Ramos (cell line): Measurements from ENCODE around the gene RNU2-63P.

Source experiments
- in situ Hi-C: fragments of 300-500 bp; cut with MboI; formaldehyde crosslinking; loops from one replicate; pipeline ENCODE4 v1.14.3; 2022; ENCODE audit warnings: low sequenced_read_pairs; ENCODE audit not compliant: unreplicated experiment

Gene RNU2-63P

DNA sequence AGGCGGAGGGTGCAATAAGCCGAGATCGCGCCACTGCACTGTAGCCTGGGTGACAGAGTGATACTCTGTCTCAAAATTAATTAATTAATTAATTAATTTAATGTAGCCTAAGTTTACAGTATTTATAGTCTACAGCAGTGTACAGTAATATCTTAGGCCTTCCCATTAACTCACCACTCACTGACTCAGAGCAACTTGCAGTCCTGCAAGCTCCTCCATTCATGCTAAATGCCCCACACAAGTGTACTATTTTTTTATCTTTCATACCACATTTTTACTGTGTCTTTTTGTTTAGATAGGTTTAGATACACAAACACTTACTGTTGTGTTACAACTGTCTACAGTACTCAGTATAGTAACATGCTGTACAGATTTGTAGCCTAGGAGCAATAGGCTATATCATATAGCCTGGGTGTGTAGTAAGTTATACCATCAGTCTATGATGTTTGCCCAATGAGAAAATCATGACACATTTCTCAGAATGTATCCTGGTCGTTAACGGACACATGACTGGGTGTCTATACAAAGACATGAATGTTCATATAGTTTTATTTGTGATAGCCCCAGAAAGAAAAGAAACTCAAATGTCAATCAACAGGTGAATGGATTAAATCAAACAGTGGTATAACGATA lies 15.8 kb upstream of the RNU2-63P start:
- in situ Hi-C loops: no loop called here

DNA sequence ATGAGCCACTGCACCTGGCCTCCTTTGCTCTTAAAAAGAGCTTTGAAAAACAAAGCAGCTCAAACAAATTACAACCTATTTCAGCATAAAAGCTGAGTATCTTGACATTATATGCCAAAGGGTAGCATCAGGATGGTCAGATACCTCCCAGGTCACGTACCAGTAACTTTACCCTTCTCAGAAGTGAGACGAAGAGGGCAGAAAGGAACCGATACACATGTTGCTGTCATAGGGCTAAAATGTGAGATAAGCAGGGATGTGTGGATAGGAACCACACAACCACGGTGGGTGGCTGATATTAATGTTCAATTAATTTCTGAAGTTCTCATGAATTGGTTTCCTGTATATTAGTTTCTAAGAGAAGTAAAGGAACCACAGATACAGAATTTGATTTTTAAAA lies 12.6 kb upstream of the RNU2-63P start:
- in situ Hi-C loops: no loop called here

DNA sequence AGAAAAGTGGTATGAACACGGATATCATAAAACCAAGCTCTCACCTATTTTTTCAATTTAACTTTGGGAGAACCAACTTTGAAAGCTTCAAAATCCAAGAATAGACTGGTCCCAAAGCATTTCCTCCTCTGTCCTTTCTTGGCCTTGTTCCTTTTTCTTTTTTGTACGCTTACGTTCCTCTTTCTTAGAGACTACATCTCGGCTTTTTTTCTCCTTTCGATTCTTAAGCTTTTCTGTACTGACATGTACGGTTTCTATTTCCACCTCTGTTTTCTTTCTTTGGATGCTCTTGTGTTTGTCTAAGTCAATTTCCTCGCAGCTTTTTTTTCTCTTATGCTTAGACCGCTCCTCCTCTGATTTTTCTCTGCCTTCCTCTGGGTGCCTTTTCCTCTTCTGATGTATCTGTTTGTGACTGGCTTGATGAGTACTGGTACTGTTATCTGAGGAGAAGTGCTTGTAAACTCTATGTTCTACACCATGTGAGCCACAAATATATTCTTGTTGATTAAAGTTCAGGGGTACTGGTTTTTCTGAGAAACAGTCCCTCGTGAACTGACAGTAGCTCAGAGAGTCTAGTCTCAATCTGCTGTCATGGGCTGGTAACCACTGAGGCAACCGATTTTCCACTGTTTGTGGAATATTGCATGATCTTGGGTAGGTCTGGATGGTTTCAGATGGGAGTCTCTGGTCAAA lies 11.5 kb upstream of the RNU2-63P start:
- in situ Hi-C loops: no loop called here

DNA sequence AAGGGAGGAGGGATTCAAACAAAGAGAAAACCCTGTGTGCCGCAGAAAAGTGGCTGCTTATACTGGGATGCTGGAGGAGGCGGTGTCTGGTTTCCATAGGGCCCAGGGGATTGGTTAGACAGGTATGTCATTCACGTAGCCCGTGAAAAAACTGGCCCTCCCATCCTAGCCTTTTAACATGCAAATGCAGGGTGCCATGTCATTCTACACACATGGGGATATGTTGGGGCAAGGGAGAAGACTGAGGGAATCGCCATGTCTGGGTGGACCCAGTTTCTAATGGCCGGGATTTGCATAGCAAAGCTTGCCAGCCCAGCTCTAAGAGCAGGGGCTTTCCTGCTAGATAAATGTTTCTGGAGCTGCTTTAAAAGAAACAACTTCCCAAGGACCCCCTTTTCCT lies 8.2 kb upstream of the RNU2-63P start:
- in situ Hi-C loops: loop anchor here (25.0 kb wide), 1 partner anchor 537 kb away; no protein-coding TSS in a partner anchor

DNA sequence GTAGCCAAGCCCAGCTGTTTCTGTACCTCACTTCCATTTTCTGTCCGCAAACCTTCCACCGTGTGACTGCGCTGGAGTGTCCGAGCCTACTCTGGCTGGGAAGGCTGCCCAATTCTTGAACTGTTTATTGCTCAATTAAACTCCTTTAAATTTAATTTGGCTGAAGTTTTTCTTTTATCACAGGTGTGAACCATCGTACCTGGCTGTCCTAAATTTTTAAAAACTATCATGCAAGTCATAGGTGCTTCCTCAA lies 6.2 kb upstream of the RNU2-63P start:
- in situ Hi-C loops: loop anchor here (25.0 kb wide), 1 partner anchor 535 kb away; no protein-coding TSS in a partner anchor

DNA sequence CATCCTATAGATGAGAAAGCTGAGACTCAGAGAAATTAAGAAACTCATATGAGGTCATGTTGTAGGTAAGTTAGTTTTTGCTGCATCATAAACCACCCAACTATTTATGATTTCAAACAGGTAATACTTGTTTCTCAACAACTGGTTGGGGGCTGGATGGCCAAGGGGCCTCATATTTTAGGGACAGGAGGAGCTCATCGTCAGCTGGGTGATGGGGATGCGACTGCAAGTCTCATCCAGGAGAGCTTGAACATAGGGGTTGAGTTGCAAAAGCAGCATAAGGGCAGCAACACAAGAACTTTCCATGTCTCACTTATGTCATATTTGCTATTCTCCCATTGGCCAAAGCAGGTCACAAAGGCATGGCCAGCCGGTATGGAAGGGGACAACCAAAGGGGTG lies 3.6 kb upstream of the RNU2-63P start:
- in situ Hi-C loops: loop anchor here (25.0 kb wide), 1 partner anchor 533 kb away; no protein-coding TSS in a partner anchor

DNA sequence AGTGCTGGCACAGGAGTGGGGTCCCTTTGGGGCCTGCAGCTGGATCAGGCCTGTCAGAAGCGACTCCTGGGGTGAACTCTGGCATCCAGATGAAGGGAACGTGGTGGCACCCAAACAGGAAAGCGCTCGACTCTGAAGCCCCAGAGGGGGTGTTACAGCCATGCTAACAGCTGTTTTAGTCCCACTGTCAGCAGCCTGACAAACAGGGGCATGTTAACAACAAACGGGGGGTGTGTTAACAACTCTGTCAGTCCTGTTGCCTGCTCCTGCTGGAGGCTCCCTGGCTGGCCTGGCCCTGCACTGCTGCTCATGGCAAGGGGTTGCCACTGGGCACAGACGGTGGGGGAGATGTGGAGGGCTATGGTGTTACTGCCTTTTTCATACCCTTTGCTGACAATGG lies 2.6 kb upstream of the RNU2-63P start:
- in situ Hi-C loops: loop anchor here (25.0 kb wide), 1 partner anchor 532 kb away; no protein-coding TSS in a partner anchor

DNA sequence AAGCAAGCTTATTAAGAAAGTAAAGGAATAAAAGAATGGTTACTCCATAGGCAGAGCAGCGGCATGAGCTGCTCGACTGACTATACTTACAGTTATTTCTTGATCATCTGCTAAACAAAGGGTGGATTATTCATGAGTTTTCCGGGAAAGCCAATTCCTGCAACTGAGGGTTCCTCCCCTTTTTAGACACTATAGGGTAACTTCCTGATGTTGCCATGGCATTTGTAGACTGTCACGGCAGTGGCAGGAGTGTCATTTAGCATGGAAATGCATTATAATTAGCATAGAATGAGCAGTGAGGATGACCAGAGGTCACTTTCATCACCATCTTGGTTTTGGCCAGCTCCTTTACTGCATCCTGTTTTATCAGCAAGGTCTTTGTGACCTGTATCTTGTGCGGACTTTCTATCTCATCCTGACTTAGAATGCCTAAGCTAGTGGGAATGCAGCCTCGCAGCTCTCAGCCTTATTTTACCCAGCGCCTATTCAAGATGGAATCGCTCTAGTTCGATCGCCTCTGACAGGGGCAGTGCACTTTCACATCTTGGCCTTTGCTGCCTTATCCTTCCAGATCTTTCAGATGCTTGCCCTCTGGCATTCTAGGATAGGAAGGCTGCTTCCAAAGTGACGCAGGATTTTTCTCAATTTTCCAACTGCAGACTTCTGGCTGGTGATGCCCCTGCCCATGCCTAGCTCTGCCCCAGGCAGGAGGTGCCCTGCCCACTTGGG lies 1.9 kb upstream of the RNU2-63P start:
- in situ Hi-C loops: loop anchor here (25.0 kb wide), 1 partner anchor 531 kb away; no protein-coding TSS in a partner anchor

DNA sequence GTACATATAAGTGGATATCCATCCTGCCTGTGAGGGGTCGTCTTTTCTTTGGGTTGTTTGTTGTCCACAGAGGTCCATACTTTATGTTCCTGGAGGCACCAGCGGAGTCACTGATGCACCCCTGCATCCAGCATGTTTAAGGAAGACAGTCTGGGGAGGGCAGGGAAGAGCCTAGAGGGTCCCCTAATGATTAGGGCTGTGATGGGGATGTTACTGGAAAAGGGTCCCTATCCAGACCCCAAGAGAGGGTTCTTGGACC lies 1.4 kb upstream of the RNU2-63P start:
- in situ Hi-C loops: loop anchor here (25.0 kb wide), 1 partner anchor 530 kb away; no protein-coding TSS in a partner anchor

DNA sequence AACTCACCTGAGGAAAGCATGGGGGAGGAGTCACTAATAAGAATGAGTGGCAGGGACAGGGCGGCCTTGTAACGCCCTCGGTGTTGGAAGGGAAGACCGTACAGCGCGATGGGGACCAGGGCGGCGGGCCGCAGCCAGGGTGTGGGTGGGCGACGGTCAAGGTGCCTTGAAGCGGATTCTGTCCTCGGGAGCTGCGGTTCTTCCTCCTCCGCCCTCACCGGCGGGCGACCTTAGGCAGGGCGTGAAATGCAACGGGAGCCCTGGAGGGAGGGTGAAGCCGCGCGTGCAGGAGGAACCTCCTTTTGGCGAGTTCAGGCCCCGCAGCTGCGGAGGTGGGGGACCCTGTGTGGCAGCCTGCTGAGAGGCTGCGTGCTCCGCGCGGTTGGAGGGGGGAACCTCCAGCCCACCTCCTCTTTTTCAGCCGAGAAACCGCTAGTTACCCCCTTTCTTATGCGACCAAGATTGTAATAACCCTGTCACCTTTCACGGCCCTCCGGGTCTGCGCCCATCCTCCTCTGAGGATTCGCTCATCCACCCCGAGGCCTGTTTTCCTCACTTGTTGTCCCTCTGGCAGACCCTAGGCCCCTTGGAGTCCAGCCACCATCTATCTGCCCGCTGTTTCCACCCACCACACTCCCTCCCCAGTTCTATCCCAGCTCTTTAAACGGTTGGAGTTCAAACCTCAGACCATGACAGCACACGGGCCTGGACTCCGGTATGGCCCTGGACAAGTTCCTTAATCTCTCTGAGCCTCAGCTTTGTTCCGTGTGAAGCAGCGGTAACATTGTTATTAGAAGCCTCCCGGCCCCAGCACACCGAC lies 823 bp upstream of the RNU2-63P start:
- in situ Hi-C loops: loop anchor here (25.0 kb wide), 1 partner anchor 530 kb away; no protein-coding TSS in a partner anchor

DNA sequence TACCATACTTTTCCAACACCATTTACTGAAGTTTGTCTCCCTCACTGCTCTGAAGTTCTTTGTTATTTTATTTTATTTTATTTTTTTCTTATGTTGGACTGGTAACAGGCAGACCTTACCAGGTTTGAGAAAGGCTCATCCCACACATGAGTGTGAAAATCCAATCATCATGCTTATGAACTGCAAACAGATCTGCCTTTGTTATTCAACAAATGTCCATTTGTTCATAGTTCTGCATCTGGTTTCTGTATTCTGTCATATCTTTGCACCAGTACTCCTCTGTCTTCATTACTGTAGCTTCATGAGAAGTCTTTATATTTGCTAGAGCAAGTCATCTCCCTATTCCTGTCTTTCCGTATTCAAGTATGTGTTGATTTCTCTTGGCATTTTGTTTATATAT lies 5.3 kb downstream of the RNU2-63P start:
- in situ Hi-C loops: loop anchor here (25.0 kb wide), 1 partner anchor 524 kb away; no protein-coding TSS in a partner anchor

DNA sequence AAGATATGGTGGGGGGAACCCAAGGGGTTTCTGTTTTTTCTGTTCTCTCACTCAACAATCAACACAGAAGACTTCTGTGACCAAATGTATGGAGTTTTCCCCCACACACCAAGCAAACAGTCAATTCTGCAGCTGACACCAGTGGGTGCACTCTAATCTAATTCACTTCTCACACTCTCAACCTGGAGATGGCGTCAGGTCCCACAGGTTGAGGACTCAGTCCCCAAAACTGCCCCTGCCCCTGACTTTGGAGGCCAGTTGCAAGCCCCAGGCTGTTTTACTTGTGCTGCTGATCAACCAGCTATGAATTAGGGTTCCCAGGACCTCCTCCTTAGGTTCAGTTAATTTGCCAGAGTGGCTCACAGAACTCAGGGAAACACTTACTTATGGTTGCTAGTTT lies 6.2 kb downstream of the RNU2-63P start:
- in situ Hi-C loops: loop anchor here (25.0 kb wide), 1 partner anchor 523 kb away; no protein-coding TSS in a partner anchor

DNA sequence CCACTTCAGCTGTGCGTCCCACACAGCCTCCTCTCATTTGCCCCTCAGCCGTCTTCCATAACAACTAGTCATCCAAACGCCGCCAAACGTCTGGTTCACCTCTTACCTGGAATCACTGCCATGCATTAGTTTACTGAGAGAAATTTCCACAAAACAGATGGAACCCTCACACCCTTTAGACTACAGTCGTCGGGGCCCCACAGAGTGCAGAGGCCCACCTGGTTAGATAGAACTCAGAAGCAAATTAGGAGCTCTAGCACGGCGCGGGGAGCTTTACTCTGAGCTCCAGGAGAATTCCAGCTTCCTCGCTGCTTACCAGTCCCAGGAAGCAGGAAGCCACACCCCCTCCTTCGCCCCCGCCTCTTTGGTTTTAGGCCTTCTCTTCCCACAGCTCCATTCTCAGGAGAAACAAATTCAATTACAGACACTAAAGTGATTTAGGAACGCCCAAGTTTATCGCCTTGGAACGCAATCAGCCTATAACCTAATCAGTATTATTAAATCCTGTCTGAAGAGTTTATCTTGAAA lies 9.4 kb downstream of the RNU2-63P start:
- in situ Hi-C loops: loop anchor here (25.0 kb wide), 1 partner anchor 520 kb away; no protein-coding TSS in a partner anchor

DNA sequence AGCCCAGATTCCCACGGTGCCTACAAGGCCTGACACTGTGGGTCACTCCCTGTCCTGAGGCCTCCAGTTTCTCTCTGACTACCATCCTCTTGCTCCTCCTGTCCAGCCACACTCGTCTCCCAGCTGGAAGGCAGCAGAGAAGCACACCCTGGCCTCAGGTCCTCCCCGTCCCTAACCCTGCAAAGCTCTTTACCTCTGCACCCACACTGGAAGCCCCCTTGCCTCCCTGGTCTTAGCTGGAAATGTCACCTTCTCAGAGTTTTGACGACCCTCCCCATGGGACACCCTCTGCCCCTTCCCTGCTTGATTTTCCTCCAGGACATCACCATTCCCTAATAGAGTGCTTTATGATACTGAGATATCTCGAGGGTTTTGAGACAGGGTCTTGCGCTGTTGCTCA lies 10.6 kb downstream of the RNU2-63P start:
- in situ Hi-C loops: loop anchor here (25.0 kb wide), 1 partner anchor 518 kb away; no protein-coding TSS in a partner anchor

DNA sequence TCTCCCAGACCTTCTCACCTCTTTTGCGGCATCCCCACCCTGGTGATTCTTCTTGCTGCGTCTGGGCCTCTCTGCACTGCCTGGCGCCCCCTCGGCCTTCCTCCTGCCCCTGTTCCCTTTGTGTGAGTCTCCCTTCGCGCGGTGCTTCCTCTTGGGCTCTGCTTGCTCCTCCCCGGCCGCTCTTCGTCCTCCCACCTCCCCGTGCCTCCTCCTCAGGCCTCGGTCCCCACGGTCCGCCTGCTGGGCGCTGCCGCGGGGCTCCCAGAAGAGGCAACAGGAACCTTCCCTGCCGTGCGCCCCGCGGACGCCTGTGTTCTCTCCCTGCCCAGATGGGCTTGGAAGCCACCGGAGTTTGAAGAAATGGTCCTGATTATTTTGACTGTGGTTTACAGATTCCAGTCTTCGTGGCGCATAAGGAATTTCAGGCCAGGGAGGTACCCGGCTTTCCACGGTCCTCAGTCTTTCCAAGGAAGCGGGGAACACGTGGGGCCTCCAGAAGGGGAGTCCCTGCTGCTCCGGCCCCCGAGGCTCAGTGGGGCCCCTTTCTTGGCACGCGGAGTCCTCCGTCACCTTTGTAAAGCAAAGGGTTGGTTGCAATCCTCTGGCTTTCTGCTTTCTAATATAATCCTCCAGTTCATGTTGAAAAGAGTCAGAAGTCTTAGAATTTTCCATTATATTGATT lies 13.1 kb downstream of the RNU2-63P start:
- in situ Hi-C loops: loop anchor here (25.0 kb wide), 1 partner anchor 516 kb away; no protein-coding TSS in a partner anchor

DNA sequence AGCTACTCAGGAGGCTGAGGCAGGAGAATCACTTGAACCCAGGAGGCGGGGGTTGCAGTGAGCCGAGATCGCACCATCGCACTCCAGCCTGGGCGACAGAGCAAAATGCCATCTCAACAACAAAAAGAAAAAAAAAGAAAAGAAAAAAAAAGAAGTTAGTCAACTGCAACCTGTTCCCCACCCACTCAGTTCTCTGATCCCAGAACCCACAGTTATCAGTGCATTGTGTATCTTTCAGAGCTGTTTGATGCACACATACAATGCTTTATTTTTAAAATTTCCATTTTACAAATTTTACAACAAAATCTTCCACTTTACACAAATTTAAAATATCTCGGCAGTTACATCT lies 14.0 kb downstream of the RNU2-63P start:
- in situ Hi-C loops: loop anchor here (25.0 kb wide), 1 partner anchor 515 kb away; no protein-coding TSS in a partner anchor

DNA sequence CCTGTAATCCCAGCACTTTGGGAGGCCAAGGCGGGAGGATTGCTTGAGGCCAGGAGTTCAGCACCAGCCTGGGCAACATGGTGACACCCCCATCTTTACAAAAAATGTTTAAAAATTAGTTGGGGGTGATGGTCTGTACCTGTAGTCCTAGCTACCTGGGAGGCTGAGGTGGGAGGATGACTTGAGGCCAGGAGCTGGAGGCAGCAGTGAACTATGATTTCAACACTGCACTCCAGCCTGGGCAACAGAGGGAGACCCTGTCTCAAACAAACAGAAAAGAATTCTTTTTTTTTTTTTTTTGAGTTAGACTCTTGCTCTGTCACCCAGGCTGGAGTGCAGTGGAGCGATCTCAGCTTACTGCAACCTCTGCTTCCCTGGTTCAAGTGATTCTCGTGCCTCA lies 15.9 kb downstream of the RNU2-63P start:
- in situ Hi-C loops: loop anchor here (25.0 kb wide), 1 partner anchor 513 kb away; no protein-coding TSS in a partner anchor

DNA sequence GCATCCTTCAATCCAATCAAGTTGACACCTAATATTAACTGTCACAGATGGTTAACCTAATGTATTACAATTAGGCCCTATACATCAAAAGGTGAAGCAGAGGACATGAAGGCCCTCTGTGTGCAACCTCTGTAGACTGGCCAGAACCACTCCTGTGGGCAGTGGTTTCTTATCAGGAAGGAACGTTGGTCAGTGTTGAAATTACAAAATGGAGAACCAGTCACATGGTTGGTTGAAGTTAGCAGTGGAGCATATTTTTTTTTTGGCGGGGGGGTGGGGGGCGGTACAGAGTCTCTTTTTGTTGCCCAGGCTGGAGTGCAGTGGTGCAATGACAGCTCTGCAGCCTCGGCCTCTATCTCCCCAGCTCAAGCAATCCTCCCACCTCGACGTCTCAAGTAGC lies 19.8 kb downstream of the RNU2-63P start:
- in situ Hi-C loops: no loop called here

DNA sequence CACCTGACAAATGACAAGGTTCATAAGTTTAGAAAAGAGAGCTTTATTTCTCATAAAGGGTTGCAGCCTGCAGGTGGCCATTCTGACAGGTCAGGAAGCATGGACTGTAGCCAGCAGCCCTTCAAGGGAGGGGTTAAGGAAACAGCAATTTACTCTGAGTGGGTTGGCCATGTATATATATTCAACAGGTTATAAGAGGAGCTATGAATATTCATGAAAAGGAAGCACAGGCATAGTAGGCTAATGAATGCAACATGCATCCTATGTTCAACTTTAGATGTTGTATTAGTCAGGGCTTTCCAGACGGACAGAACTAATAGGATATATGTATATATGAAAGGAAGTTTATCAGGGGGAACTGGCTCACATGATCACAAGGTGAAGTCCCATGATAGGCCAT lies 20.6 kb downstream of the RNU2-63P start:
- in situ Hi-C loops: no loop called here
